MG63 (cell line): Measurements from ENCODE around the gene USP37. TPM values are rescaled to one million over a fixed set of nuclear protein-coding genes. Genes with fewer than 3 reads are reported as not detected.

Experiments
- DNase-seq: peaks from one replicate; pipeline ENCODE4 v3.0.0-alpha.2; 2020
- H3K27me3 ChIP-seq: fragments of 250-450 bp; sonication (Bioruptor Pico); 2 replicates; pipeline ENCODE4 v1.5.1; 2020; ENCODE audit warnings: mild to moderate bottlenecking, moderate library complexity
- H3K36me3 ChIP-seq: fragments of 250-450 bp; sonication (Bioruptor Pico); 2 replicates; pipeline ENCODE4 v1.5.1; 2020; ENCODE audit warnings: mild to moderate bottlenecking, moderate library complexity
- H3K4me3 ChIP-seq: fragments of 250-450 bp; sonication (Bioruptor Pico); 2 replicates; pipeline ENCODE4 v1.5.1; 2020; ENCODE audit warnings: mild to moderate bottlenecking, moderate library complexity
- H3K9me3 ChIP-seq: fragments of 250-450 bp; sonication (Bioruptor Pico); 2 replicates; pipeline ENCODE4 v1.5.1; 2020; ENCODE audit warnings: mild to moderate bottlenecking, moderate library complexity
- total RNA-seq: library from RNA; depleted of rRNA; stranded (reverse); fragments of >200 nt; shearing (Covaris generic); gene quantifications from 2 replicates; pipeline ENCODE4 v1.2.3, GENCODE V29; 2014; ENCODE audit warnings: low replicate concordance

Gene USP37
- total RNA-seq, 1 experiment from 2014 or later = 4.9 TPM

DNA sequence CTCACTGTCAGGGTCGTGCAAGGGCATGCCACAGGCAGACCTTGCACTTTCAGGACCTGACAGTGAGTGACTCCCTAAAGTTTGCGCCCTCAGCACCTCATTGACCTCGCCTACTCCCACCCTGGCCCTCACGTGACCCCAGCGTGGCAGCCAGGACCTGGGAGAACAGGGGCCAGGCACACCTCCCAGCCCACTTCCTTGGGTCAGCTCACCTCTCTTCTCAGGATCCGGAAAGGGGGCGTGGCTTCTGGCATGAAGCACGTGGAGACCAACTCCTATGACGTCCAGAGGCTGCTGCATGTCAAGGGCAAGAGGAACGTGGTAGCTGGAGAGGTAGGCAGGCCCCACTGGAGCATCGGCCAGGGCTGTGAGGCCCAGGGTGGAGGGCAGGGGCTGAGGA, 140.4 kb downstream of the USP37 start:
- DNase-seq = no peak

DNA sequence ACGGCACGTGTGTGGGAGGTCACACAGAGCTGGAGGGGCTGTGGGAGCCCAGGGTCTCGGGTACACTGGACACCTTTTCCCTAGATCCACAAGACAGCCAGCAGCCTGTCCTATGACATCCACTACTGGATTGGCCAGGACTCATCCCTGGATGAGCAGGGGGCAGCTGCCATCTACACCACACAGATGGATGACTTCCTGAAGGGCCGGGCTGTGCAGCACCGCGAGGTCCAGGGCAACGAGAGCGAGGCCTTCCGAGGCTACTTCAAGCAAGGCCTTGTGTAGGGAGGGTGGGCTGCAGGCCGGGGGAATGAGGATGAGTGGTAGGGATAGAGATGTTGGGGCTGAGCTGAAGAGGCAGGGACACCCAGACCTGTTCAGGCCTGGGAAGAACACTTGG, 142.6 kb downstream of the USP37 start:
- Histone ChIP-seq H3K36me3 (no peaks in the 10 kb centered on the region), H3K27me3 (no peaks in the 10 kb centered on the region), H3K9me3 (no peaks in the 10 kb centered on the region), H3K4me3 (no peak overlapping the region)
- no peak for DNase-seq

More for the DNA sequence above, 140.4 kb downstream of the USP37 start:
- no peak overlapping the region for H3K4me3 ChIP-seq
- H3K9me3 ChIP-seq = no peaks in the 10 kb centered on the region
- H3K27me3 ChIP-seq = no peaks in the 10 kb centered on the region
- no peaks in the 10 kb centered on the region for H3K36me3 ChIP-seq

DNA sequence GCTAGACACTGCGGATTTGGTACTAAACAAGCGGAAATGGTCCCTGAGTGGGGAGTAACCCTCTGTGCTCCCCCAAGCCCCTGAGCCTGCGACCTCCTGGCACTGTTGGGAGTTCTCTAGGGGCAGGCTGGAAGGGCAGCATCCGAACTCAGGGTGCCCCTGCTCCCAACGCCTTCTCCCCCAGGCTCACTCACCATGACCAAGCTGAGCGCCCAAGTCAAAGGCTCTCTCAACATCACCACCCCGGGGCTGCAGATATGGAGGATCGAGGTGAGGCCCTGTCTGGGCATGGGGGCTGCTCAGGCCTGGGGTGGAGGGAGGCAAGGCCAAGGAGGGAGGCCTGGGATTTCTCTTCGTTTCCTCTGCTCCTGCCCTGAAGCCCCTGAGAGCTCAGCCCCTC, 144.6 kb downstream of the USP37 start:
- H3K9me3 ChIP-seq = no peaks in the 10 kb centered on the region
- no peak for DNase-seq
- H3K27me3 ChIP-seq = no peaks in the 10 kb centered on the region

DNA sequence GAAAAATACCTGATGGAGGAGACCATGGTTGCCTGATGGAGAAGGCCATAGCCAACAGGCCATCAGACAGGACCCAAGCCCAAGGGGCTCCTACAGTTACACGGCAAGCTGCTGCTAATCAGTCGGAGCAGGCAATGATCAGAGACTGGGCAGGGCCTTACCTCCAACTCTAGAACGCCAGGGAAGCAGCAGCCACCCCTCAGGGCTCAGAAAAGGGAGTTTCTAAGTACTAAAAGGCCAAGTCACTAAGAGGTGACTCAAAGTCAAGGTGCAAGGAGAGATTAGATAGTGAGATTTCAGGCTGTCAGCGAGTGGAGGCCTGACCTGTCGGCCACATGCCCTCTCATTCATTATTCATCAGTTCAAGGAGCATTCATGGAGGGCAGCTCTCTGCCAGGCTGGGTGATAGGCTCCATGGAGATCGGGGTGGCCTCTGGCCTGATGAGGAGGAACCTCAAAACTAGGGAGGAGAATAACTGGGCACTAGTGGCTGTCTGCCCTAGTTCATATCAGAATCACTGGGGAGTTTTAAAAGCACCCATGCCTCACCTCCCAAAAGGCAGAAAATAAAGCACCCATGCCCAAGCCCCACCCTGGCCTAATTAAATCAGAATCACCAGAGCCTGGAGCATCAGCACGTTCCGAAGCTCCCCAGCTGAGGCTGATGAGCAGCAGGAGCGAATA, 145.6 kb downstream of the USP37 start:
- Histone ChIP-seq H3K9me3 (no peaks in the 10 kb centered on the region), H3K4me3 (no peak overlapping the region), H3K27me3 (no peaks in the 10 kb centered on the region), H3K36me3 (no peaks in the 10 kb centered on the region)
- no peak for DNase-seq

More for the DNA sequence above, 144.6 kb downstream of the USP37 start:
- H3K4me3 ChIP-seq = no peak overlapping the region
- no peaks in the 10 kb centered on the region for H3K36me3 ChIP-seq

DNA sequence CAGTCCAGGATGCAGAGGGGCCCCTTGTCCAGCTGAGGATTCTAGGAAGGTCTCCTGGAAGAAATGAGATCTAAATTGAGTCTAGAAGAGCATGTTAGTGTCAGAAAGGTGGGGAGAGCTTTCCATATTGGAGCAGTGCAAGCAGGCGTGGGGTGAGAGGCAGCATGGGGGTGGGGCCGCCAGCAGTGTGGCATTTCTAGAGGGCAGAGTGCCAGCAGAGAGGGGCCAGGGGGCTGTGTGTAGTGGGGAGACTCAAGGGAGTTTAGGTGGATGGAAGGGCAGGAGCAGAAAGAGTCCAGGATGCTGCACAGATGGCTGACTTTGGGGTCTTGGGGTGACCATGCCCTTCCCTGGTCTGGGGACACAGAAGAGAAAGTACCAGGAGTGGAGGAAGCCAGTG, 147.1 kb downstream of the USP37 start:
- H3K36me3 ChIP-seq = no peaks in the 10 kb centered on the region
- H3K4me3 ChIP-seq = no peak overlapping the region
- H3K27me3 ChIP-seq = no peaks in the 10 kb centered on the region
- no peaks in the 10 kb centered on the region for H3K9me3 ChIP-seq
- no peak for DNase-seq

DNA sequence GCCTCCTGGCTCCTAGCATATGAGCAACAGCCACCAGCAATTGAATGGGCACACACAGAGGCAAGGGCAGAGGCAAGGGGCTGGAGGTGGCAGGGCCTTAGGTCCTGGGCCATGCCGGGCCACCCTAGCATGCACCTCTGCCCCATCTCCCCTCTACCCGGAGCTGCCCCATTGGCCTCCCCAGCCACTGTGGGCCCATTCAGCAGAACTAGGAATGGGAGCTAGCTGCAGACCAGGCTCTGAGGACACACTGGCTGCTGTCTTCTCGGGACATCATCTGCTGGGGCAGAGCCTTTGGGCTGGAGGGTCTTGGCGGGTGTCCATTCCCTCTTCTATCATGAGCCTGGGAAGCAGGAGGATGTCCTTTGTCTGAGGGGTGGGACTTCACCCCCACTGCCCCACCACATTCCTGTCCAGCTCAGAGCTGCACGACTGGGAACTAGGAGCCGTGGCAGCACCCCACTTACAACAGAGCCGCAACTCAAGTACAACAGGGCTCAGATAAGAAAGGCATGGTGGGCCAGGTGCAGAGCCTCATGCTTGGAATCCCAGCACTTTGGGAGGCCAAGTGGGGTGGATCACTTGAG, 148.4 kb downstream of the USP37 start:
- DNase-seq = no peak
- Histone ChIP-seq H3K9me3 (no peaks in the 10 kb centered on the region), H3K27me3 (no peaks in the 10 kb centered on the region), H3K4me3 (no peak overlapping the region), H3K36me3 (no peaks in the 10 kb centered on the region)

DNA sequence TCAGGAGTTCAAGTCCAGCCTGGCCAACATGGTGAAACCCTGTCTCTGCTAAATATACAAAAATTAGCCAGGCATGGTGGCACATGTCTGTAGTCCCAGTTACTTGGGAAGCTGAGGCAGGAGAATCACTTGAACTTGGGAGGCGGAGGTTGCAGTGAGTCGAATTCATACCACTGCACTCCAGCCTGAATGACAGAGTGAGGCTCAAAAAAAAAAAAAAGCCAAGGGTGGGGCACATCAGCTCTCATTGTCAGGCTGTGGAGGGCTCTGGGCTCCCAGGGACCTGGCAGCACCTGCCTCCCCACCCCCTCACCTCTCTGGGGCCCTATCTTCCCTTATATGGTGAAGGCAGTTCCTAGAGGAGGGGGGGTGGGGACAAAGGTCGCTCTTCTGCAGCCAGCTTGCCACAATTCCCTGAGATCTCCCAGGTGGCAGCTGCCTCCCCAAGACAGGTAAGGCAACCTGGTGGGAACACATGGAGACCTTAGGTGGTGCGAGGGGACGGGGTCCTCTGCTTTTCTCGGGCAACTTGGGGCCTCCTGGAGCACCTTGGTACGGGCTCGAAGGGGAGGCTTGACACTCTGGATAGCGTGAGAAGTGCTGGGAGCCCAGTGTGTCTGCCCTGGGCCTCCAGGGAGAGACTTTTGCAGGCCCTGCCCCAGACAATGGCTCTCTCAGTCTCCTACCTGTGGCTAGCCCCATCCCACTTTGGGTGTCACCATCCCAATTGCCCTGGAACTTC, 149.3 kb downstream of the USP37 start, which contains the start of gene VIL1:
VIL1 (plus strand) TSS at position 407 of the 742 bp plus-strand sequence. CDS start 4,656 bp downstream, outside the sequence.
- Histone ChIP-seq H3K4me3 (no peak within 1 kb of the TSS), H3K9me3 (no peaks in the 10 kb centered on the region), H3K36me3 (no peaks in the 10 kb centered on the region), H3K27me3 (no peaks in the 10 kb centered on the region)
- no peak for DNase-seq

DNA sequence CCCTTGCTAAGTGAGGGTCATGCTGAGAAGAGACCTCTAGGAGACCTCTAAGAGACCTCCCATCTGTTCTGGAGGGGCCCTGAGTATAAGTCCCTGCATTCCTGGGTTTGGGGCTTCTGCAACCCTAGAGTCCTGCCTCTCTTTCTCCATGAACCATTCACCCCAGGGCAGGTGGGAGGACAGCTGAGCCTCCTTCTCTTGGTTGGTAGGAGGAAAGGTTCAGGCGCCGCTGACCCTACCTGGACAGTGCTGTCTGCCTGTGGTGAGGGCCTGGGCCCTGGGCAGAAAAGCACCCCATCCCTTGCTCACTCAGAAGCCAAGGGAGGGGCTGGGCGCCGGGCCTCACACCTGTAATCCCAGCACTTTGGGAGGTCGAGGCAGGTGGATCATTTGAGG, 149.8 kb downstream of the USP37 start:
- Histone ChIP-seq H3K9me3 (no peaks in the 10 kb centered on the region), H3K4me3 (no peak overlapping the region), H3K36me3 (no peaks in the 10 kb centered on the region), H3K27me3 (no peaks in the 10 kb centered on the region)
- no peak for DNase-seq

DNA sequence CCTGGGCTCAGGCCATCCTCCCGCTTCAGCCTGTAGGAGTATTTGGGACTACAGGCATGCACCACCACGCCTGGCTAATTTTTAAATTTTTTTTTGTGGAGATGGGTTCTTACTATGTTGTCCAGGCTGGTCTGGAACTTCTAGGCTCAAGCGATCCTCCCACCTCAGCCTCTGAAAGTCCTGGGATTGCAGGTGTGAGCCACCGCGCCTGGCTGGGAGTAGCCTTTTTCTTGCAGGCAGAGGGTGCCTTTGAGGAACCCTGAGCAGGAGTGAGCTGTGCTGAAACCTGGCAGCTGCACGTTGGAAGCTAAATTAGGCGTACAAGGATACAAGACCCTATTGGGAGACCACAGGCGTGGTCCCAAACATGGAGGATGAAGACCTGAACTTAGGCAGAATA, 160.4 kb downstream of the USP37 start:
- Histone ChIP-seq H3K27me3 (no peaks in the 10 kb centered on the region), H3K36me3 (peaks cover 18% of the 10 kb centered on the region), H3K9me3 (no peaks in the 10 kb centered on the region), H3K4me3 (no peak overlapping the region)
- no peak for DNase-seq

DNA sequence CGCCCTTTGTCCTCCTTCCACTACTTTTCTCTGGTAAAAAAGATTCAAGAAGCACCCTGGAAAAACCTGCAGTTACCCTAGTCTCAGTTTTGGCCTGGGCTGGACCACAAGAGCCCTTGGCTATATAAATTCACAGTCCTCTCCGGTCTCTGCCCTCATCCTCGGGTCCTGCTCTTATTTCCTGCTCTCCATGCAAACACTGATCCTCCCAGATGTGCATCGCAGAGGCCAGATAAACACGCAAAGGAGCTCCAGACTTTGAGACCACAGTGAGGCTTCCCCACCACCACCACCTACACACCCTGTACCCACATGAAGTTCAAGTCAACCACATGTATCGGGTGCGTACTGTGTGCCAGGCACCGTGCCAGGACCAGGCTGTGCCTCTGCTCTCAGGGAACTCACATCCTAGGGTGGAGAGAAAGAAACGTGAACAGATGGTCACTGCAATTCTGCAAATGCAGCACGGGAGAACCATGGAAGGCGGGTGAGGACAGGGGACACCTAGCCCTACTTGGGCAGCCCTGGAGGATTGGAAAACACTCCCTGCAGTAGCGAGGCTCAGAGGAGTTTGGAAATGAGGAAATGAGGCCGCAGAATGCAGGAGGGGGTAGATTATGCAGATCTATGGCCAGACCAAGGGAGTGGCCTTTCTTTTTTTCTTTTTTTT, 161.1 kb downstream of the USP37 start:
- H3K27me3 ChIP-seq = no peaks in the 10 kb centered on the region
- peaks cover 25% of the 10 kb centered on the region for H3K36me3 ChIP-seq
- H3K4me3 ChIP-seq = peak overlapping the region; percentile 42
- no peaks in the 10 kb centered on the region for H3K9me3 ChIP-seq
- DNase-seq = peak; percentile 56

DNA sequence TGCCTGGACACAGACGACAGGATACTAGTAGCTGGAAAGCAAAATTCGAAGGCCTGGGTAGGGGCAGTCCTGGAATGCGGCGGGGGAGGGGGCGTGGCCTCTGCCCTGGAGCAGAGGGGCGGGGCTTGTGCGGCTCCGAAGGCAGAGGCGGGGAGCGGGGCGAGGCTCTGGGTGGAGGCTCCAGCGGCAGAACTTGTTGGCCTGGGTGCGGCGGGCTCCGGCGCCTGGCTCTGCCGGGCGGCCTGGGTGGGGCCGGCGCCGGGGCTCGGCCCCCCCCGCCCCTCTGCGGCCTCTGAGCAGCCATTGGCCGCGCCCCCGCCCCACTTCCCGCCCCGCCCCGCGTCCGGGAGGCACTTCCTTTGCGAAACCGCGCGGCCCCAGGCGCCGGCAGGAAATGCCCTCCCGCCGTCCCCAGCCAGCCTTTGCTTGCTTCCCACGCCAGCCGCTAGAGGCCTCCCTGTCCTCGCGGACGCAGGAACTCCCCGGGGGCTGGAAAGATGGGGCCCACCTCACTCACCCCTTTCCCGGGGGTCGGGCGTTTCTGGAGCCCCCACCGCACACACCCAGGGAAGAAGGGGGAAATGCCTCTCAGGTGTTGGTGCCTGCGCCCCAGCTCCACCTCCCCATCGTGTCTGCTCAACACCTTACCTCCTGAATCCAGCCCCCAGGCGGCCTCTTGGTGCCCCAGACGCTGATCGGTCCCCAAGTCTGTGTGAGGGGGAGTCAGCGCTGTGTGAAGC, 161.8 kb downstream of the USP37 start:
- peak; percentile 97 for DNase-seq
- Histone ChIP-seq H3K27me3 (no peaks in the 10 kb centered on the region), H3K36me3 (peaks cover 28% of the 10 kb centered on the region), H3K9me3 (no peaks in the 10 kb centered on the region), H3K4me3 (peak overlapping the region; percentile 42)

DNA sequence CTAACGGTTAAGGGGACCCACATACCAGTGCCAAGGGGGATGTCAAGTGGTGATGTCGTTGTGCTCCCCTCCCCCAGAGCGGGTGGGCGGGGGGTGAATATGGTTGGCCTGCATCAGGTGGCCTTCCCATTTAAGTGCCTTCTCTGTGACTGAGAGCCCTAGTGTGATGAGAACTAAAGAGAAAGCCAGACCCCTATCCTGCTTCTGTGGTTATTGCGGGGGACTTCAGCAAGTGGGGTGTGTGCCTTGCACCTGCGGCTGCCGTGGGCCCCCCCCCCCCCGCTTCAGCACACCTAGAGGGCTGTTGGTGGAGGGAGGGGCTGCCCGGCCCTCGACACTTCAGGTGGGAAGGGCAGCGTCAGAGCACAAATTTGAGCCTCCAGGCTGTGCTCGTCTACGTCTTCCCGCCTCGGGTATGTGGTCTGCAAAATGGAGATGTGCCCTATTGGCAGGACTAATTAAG, 162.4 kb downstream of the USP37 start:
- Histone ChIP-seq H3K4me3 (peak overlapping the region; percentile 9), H3K9me3 (no peaks in the 10 kb centered on the region), H3K36me3 (peaks cover 33% of the 10 kb centered on the region), H3K27me3 (no peaks in the 10 kb centered on the region)
- DNase-seq = no peak

DNA sequence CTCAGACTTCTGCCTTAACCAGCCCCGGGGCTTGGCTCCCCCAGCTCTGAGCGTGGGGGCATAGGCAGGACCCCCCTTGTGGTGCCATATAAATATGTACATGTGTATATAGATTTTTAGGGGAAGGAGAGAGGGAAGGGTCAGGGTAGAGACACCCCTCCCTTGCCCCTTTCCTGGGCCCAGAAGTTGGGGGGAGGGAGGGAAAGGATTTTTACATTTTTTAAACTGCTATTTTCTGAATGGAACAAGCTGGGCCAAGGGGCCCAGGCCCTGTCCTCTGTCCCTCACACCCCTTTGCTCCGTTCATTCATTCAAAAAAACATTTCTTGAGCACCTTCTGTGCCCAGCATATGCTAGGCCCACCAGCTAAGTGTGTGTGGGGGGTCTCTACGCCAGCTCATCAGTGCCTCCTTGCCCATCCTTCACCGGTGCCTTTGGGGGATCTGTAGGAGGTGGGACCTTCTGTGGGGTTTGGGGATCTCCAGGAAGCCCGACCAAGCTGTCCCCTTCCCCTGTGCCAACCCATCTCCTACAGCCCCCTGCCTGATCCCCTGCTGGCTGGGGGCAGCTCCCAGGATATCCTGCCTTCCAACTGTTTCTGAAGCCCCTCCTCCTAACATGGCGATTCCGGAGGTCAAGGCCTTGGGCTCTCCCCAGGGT, 162.9 kb downstream of the USP37 start:
- DNase-seq = no peak
- H3K4me3 ChIP-seq = no peak overlapping the region

DNA sequence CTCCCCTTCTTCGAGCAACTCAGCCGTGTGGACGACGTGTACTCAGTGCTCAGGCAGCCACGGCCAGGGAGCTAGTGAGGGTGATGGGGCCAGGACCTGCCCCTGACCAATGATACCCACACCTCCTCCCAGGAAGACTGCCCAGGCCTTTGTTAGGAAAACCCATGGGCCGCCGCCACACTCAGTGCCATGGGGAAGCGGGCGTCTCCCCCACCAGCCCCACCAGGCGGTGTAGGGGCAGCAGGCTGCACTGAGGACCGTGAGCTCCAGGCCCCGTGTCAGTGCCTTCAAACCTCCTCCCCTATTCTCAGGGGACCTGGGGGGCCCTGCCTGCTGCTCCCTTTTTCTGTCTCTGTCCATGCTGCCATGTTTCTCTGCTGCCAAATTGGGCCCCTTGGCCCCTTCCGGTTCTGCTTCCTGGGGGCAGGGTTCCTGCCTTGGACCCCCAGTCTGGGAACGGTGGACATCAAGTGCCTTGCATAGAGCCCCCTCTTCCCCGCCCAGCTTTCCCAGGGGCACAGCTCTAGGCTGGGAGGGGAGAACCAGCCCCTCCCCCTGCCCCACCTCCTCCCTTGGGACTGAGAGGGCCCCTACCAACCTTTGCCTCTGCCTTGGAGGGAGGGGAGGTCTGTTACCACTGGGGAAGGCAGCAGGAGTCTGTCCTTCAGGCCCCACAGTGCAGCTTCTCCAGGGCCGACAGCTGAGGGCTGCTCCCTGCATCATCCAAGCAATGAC, 163.6 kb downstream of the USP37 start:
- peaks cover 36% of the 10 kb centered on the region for H3K36me3 ChIP-seq
- DNase-seq = no peak
- H3K9me3 ChIP-seq = no peaks in the 10 kb centered on the region
- H3K27me3 ChIP-seq = no peaks in the 10 kb centered on the region
- no peak overlapping the region for H3K4me3 ChIP-seq

More for the DNA sequence above, 162.9 kb downstream of the USP37 start:
- Histone ChIP-seq H3K27me3 (no peaks in the 10 kb centered on the region), H3K36me3 (peaks cover 33% of the 10 kb centered on the region), H3K9me3 (no peaks in the 10 kb centered on the region)

DNA sequence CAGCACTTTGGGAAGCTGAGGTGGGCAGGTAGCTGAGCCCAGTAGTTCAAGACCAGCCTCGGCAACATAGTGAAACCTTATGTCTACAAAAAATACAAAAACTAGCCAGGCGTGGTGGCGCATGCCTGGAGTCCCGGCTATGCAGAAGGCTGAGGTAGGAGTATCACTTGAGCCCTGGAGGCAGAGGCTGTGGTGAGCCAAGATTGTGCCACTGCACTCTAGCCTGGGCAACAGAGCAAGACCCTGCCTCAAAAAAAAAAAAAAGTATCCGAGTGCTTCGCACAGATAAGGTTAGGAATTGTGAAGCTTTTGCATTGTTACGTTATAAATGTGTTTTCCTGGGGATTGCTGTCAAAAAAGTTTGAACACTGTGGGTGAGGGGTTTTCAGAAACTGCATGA, 164.3 kb downstream of the USP37 start:
- Histone ChIP-seq H3K4me3 (no peak overlapping the region), H3K36me3 (peaks cover 36% of the 10 kb centered on the region), H3K27me3 (no peaks in the 10 kb centered on the region), H3K9me3 (no peaks in the 10 kb centered on the region)
- no peak for DNase-seq
